Tibial artery (tissue), 4 donors: ENCODE results near the gene POR.
A peak's percentile ranks its signal among the peaks of the same experiment; 100 is the strongest.

Experiments used
- DNase-seq, 2 donors: peaks; one replicate each; pipeline ENCODE4 v3.0.0-alpha.2; 2019
- H3K27ac ChIP-seq, 2 donors: fragments of 200-600 bp; sonication (generic) in 1 of 2; 1 replicate in 1 of 2; 2 replicates in 1 of 2; pipeline ENCODE4 v1.5.1; 2018 to 2019; ENCODE audit warnings: mild to moderate bottlenecking in 1 of 2
- H3K27me3 ChIP-seq, 2 donors: fragments of 200-600 bp; sonication (generic) in 1 of 2; one replicate each; pipeline versions ENCODE4 v1.5.1 to v1.6.0; 2016 to 2019
- H3K36me3 ChIP-seq, 3 donors: fragments of 200-600 bp; sonication (generic) in 2 of 3; one replicate each; pipeline ENCODE4 v1.5.1; 2016 to 2019; ENCODE audit warnings: mild to moderate bottlenecking in 2 of 3
- H3K4me1 ChIP-seq, 4 donors: fragments of 200-600 bp; sonication (generic) in 2 of 4; 1 replicate in 3 of 4; 2 replicates in 1 of 4; pipeline ENCODE4 v1.5.1; 2016 to 2019
- H3K4me3 ChIP-seq, 2 donors: fragments of 200-600 bp; sonication (generic) in 1 of 2; 1 replicate in 1 of 2; 2 replicates in 1 of 2; pipeline ENCODE4 v1.5.1; 2018 to 2019; ENCODE audit warnings: mild to moderate bottlenecking in 2 of 2
- H3K9me3 ChIP-seq, 3 donors: fragments of 200-600 bp; sonication (generic) in 1 of 3; one replicate each; pipeline ENCODE4 v1.5.1; 2016 to 2019
- CTCF ChIP-seq, 2 experiments: fragments of 200-600 bp in 1 of 2; fragments of 450-650 bp in 1 of 2; IDR thresholded peaks; one replicate each; pipeline ENCODE4 v1.5.1; 2017 to 2019; ENCODE audit warnings: antibody characterized with exemption in 2 of 2, mild to moderate bottlenecking in 1 of 2, moderate library complexity in 1 of 2
- intact Hi-C: fragments of 100-400 bp; cut with DNase I; formaldehyde crosslinking; loops from one replicate; pipeline ENCODE4 v1.15.0; 2023; ENCODE audit warnings: low total_unique reads

The POR gene

GRCh38 chr7:75962607-75963380, 47.8 kb downstream of the POR start:
- Histone ChIP-seq H3K4me3 (no peak overlapping the region), H3K36me3 (peaks cover 0 to 23% (median 11%) of the 10 kb centered on the region in 3 donors), H3K27ac (peak overlapping the region; percentile 88 to 95), H3K4me1 (peaks cover 12 to 65% (median 50%) of the 10 kb centered on the region in 4 donors), H3K9me3 (no peaks in the 10 kb centered on the region), H3K27me3 (no peaks in the 10 kb centered on the region)
- peak; percentile 63 to 88 for DNase-seq
- intact Hi-C loops = loop anchor here (5.0 kb wide), 1 partner anchor 45 kb away; the partner anchor contains the start of gene POR
- TF ChIP-seq CTCF (IDR thresholded peaks at IDR 0.05) = no peak

GRCh38 chr7:75963381-75963995, 48.5 kb downstream of the POR start:
- intact Hi-C loops = loop anchor here (5.0 kb wide), 1 partner anchor 46 kb away; the partner anchor contains the start of gene POR
- H3K4me3 ChIP-seq = no peak overlapping the region
- no peaks in the 10 kb centered on the region for H3K27me3 ChIP-seq
- TF ChIP-seq CTCF (IDR thresholded peaks at IDR 0.05) = no peak
- peaks cover 12 to 72% (median 56%) of the 10 kb centered on the region in 4 donors for H3K4me1 ChIP-seq
- peak in 1 of 2 donors; percentile 85 for DNase-seq
- H3K27ac ChIP-seq = peak overlapping the region; percentile 88 to 95
- H3K9me3 ChIP-seq = no peaks in the 10 kb centered on the region
- H3K36me3 ChIP-seq = peaks cover 0 to 16% (median 5%) of the 10 kb centered on the region in 3 donors

DNA sequence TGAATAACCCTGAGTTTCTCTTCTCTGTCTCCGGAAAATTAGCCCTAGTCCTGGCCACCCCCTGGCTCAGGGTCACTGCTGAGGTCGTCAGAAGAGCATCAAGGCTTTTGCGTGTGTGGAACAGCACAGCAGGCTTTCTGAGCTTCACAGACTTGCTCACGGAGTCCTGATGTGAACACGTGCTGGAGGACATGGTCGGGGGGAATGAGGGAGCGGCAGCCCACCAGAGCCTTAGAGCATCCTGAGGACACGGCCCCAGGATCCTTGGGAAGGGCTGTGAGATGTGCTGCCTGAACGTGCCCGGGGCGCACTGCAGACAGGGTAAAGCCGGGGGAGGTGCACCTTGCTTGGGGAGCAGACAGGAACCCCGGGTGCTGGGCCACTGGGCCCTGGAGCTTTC, 50.7 kb downstream of the POR start:
- no peak for TF ChIP-seq CTCF (IDR thresholded peaks at IDR 0.05)
- intact Hi-C loops = no loop called here
- peak overlapping the region; percentile 35 to 41 for H3K4me3 ChIP-seq

DNA sequence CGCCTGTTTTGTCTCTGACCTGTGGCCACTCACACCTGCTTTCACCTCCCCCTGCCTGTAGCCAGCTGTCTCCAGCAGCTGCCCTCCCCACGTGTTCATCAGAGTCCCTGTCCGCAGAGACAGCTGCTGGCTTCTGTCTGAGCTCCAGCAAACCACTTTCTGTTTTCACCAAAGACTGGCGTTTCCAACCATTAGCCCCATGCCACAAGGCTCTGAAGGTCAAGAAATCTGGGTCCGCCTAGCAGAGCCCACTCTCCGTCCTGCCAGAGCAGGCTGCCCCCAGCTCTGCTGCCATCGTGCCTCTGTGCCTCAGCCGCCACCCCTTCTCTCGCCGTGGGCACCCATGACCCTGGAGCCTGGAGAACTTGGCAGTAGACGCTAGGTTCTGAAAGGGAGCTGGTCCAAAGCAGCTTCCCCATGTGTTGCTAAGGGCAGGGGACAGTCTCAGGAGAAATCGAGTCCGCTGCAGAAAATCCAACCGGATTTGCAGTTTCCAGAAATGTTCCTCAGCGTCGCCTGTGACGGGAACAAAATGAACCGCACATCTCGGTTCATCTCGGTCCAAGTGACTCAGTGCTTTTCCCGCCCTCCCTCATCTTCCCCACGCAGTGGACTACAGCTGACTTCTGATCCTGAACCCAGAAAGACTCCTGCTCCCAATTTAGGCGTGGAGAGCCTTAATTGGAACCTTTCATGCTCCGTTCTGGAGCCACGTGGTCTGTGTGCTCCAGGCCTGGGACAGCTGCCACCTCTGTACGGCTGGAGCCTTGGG, 51.4 kb downstream of the POR start:
- Histone ChIP-seq H3K27me3 (no peaks in the 10 kb centered on the region), H3K4me1 (peaks cover 12 to 82% (median 58%) of the 10 kb centered on the region in 4 donors), H3K4me3 (peak overlapping the region; percentile 35 to 41), H3K36me3 (no peaks in the 10 kb centered on the region), H3K9me3 (no peaks in the 10 kb centered on the region), H3K27ac (peak overlapping the region; percentile 88 to 95)
- intact Hi-C loops = no loop called here
- peak; percentile 79 to 94 for DNase-seq
- TF ChIP-seq CTCF (IDR thresholded peaks at IDR 0.05) = no peak

More for the DNA sequence above, 50.7 kb downstream of the POR start:
- Histone ChIP-seq H3K27ac (peak overlapping the region; percentile 88 to 95), H3K36me3 (no peaks in the 10 kb centered on the region), H3K27me3 (no peaks in the 10 kb centered on the region), H3K4me1 (peaks cover 12 to 85% (median 61%) of the 10 kb centered on the region in 4 donors), H3K9me3 (no peaks in the 10 kb centered on the region)
- DNase-seq = no peak

GRCh38 chr7:75967055-75967454, 52.1 kb downstream of the POR start:
- TF ChIP-seq CTCF (IDR thresholded peaks at IDR 0.05) = no peak
- Histone ChIP-seq H3K4me1 (peaks cover 12 to 82% (median 54%) of the 10 kb centered on the region in 4 donors), H3K9me3 (no peaks in the 10 kb centered on the region), H3K4me3 (no peak overlapping the region), H3K27ac (peak overlapping the region; percentile 88 to 95), H3K36me3 (peaks cover 0 to 3% (median 0%) of the 10 kb centered on the region in 3 donors), H3K27me3 (no peaks in the 10 kb centered on the region)
- intact Hi-C loops = no loop called here
- no peak for DNase-seq
